Endometrium (tissue), 2 donors: ENCODE measurements around the gene NPAS3.

ENCODE experiments used
- FAIRE-seq: peaks from 2 replicates; lab custom pipeline; 2012; peaks lifted over from hg19 to GRCh38; lab: Jason Lieb, UNC
- donor health status: control.
- donor health status: control.

The NPAS3 gene

GRCh38 chr14:33515899-33516298 is 577.2 kb downstream of the NPAS3 start:
- FAIRE-seq: no peak

GRCh38 chr14:33516898-33517436 is 578.3 kb downstream of the NPAS3 start:
- FAIRE-seq: no peak

- FAIRE-seq: no peak
Observed at GRCh38 chr14:33521192-33521591, 582.5 kb downstream of the NPAS3 start.

- FAIRE-seq: no peak
Observed at GRCh38 chr14:33524244-33524643, 585.6 kb downstream of the NPAS3 start.

DNA sequence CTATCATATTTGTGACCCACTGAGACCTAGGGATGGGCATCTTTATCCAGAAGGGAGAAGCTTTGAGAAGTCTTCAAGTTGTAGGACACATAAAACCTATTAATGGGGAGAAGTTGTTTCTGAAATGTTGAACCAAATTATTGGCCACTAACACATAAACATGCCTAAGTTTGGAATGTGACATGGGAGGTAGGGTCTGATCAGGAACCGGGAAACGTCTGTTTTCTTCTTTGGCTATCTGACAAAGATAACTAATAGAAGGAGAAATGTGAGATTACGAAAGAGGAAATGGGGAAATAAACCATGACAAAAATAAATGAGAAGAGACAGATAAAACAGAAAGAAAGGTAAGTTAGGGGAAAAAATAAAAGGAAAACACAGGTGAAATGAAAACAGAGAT is 586.9 kb downstream of the NPAS3 start:
- no peak for FAIRE-seq

GRCh38 chr14:33527023-33527634 is 588.5 kb downstream of the NPAS3 start:
- FAIRE-seq: no peak

GRCh38 chr14:33528655-33529054 is 590.0 kb downstream of the NPAS3 start:
- no peak for FAIRE-seq

DNA sequence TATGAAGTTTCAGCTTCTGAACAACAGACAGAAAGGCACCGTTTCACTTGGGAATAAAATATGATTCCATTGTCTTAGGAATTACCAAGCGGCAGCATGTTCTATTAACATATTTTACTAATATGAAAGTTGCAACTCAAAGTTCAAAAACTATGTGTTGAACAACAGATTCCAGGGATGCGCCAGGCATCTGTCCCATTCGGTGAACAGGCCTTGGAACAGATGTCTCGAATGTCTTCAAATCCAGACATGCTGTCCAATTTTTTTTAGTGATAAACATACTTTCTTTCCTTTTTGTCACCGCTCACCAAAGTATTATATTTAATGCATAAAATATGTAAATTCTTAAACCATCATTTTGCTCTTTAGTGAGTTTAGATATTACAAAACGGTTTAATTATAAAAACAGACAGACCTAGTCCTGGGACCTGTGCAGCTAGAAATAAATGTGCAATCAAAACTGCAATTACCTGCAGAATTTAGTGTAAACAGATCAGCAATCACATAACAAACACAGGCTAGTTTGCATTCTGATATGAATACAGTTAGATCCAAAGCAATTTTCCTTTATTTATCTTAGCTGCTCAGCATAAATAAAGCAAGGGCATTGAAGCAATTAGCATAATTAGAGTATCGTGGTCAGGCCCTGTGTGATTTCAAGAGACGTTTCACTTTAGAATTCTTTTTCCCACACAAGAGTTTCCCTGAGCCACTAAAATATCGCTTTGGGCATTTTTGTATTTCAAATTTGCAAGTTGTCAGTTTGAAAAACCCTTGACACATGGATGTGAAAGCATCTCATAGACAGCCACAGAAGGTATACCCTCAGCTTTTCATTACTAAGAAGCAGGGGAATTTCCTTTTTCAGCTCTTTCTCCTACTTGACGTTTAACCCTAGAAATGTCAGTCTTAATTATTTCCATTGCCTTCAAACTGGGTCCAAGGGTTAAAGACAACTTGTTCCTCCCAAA is 591.4 kb downstream of the NPAS3 start:
- FAIRE-seq: no peak

DNA sequence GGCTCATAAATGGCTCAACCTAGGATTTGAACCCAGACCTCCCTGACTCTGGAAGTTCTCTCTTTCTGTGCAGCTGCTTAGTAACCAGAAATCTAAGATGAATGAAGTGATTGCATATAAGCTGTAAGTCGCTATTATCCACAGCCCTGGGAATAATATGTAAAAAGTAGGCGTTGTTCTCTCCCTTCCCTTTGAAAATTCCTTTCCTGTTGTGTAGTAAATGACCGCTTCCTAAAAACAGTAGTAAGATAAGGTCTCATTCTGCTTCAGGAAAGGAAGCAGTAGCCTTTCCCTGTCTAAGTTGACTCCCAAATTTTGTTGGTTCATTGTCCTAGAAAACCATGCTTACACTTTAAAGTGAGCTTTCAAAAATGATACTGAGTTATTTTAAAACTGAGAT is 593.9 kb downstream of the NPAS3 start:
- FAIRE-seq: no peak

- no peak for FAIRE-seq
Observed at GRCh38 chr14:33534104-33534503, 595.4 kb downstream of the NPAS3 start.

DNA sequence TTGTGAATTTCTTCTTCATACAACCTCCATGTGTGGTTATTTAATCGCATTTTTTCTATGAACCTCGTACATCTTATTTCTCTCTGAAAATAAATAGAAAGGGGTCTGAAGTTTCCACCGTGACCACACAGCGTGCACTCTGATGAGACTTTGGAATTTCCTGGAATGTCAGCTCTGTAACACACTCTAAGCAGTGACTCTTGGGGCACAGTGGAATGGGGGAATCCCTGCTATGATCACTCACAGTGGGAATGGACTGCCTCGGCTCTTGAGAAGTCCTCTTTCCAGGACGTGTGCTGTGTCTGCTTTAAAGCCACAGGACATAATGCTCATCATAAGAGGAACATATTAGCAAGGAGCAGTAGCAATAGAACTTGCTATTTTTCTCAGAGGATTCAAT is 596.0 kb downstream of the NPAS3 start:
- no peak for FAIRE-seq

- FAIRE-seq: peak; percentile 4
Observed at GRCh38 chr14:33539918-33540357, 601.3 kb downstream of the NPAS3 start.

GRCh38 chr14:33541171-33541570 is 602.5 kb downstream of the NPAS3 start:
- no peak for FAIRE-seq

DNA sequence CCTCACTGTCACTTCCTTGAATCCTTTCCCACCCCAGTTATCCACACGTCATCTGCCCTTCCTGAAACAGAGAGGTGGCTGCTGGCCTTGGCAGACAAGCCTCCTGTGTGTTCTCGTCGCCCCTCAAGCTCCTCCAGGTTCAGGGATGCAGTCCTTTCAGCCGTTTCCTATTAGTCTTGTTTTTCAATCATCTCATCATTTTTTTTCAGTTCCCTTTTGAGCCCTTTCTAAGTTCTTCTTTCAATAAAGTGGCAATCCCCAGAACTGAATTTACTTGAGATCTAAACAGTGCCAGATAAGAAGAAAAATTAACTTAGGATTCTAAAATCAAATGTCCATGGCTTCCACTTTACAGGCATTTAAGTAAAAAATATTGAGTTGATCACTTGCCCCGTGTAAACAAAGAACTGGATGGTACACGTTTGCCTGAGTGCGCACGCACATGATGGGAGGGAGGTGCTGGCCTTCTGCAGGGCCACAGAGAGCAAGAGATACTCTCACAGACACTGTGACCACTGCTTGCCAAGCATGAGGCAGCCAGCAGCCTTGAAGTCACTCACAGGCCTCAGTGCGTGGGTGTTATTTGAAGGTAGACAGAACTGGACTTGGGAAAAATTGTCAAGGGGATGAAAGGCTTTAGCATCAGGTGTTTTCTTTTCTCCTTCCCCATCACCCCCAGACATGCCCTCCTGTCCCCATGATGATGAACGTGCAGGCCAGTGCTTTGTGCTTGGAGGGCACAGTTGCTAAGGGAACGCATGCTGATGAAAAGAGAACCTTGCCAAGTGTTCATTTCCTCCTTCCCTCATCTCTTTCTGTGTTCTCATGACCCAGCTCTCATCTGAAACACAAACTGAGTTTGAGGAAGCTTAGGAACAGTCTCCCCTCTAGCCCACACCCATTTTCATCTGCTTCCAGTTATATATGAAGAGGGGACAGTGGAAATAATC is 603.9 kb downstream of the NPAS3 start:
- FAIRE-seq: no peak

DNA sequence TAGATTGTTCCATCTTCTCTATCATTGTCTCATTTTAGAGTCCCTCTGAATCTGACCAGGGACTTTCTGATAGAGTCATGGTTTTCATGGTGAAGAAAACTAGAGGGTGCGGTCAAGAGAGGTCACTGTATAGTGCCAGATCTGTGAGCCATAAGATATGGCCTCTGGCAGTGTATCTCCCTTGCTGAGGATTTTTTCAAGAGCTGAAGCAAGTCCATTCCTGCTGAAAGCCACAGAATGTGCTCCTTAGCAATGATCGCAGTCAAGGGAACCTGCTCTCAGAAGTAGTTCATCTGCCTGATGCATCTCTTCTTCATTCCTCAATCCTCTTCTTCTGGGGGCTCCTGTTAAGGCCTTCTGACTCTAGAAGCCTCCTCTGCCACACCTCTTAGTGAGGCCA is 607.0 kb downstream of the NPAS3 start:
- no peak for FAIRE-seq

- no peak for FAIRE-seq
Observed at GRCh38 chr14:33548606-33549005, 609.9 kb downstream of the NPAS3 start.

- no peak for FAIRE-seq
Observed at GRCh38 chr14:33551963-33552362, 613.3 kb downstream of the NPAS3 start.

DNA sequence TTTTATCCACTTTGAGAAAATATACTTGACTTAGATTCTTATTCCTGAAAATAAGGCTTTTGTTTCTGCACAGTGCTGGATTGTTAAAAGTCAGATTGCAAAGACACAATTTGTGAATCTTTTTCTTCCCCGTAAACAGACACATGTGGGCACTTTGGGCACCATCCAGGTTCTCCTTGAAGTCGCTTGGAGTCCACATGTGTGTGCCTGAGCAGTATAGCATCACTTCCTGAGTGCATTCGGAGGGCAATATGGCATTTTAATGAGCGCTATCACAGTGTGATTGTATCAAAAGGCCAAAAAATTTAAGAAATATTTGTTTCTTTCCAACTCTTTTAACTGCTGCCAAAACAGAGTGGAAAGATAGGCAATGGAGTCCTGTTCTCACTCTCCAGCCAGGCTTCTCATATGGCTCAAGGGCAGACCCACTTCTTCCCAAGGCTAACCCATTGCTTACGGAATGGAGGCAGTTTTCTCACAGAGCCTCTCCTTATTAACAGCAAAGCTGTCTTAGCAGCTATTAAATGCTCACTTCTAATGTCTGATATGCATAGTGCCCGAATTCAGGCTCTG is 615.1 kb downstream of the NPAS3 start:
- FAIRE-seq: no peak

DNA sequence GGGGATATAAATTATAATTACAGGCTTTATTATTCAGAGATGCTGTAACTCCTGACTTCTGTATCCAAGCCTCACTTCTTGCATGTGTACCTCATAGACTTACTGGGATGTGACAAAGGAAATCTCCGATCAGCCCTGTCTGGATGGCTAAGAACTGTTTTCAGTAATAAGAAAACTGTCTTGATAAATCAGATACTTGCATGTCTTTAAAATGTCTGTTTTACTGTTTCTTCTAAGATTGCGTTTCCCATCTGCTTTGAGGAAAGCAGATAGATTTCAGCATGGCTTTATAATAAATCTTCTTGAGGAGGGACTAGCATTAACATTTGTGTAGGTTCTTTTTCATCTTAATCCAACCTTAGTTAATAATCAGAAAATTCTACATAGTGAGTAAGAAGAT is 616.3 kb downstream of the NPAS3 start:
- no peak for FAIRE-seq

- FAIRE-seq: no peak
Observed at GRCh38 chr14:33555710-33556350, 617.2 kb downstream of the NPAS3 start.
